Stimulated activated CD8-positive, alpha-beta memory T cell treated with anti-CD3 and anti-CD28 coated beads, Interleukin-7, amount 100 ng/mL, for 4 hours (primary cell): ENCODE measurements around the gene FAM210B.
A peak's percentile ranks its signal among the peaks of the same experiment; 100 is the strongest.
"Not testable (repeated sequence)": the region's sequence is repeated elsewhere in the genome, so short reads cannot be mapped to it uniquely, and the experiment has no call there.

Experiments
- DNase-seq, 2 donors: peaks; one replicate each; pipeline ENCODE4 v3.0.0-alpha.2; 2020; ENCODE audit warnings: low read depth in 2 of 2

The FAM210B gene, protein sequence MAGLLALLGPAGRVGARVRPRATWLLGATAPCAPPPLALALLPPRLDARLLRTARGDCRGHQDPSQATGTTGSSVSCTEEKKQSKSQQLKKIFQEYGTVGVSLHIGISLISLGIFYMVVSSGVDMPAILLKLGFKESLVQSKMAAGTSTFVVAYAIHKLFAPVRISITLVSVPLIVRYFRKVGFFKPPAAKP

DNA sequence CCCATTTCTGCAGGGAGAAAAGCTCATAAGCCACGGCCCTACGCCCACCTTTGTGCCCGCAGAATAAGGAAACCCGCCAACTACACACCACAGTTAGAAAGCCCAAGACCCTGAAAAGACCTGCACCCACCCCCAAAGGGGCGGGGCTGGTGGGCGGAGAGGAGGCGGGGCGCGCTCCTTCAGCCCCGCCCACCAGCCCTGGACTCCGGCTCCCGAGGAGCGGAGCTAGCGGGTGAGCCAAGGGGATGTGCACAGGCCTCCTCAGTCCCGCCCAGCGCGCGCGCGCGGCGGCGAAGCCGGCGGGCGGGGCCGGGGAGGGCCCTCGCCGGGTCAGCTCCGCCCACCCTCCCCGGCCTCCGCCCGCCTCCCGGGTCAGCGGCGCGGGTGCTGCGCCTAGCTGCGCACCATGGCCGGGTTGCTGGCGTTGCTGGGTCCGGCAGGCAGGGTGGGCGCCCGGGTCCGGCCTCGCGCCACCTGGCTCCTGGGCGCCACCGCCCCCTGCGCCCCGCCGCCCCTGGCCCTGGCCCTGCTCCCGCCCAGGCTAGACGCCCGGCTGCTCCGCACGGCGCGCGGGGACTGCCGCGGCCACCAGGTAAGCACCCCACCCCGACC, at the start of gene FAM210B:
Gene FAM210B, plus strand, starts transcription at position 375 of the 612 bp plus-strand sequence. Its CDS starts 32 bp downstream, at position 407.
- peak; percentile 57 to 75 for DNase-seq

DNA sequence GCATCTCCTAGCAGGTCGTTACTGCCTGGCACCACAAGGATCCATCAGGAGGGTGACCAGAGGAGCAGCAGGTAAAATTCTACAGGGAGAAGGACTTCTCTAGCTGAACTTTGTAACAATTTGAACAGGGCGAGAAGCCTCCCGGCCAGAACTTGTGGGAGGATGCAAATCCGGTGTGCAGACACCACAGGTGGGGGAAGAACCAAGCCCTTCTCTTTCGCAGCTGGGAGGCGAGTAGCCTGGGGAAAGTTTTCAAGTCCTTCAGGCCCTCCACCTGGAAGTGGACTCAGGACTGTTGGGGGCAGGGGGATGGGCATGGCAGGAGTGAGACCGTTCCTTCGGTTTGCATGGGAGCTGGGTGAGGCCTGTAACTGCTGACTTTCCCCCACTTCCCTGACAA, 42.7 kb upstream of the FAM210B start:
- DNase-seq = no peak

DNA sequence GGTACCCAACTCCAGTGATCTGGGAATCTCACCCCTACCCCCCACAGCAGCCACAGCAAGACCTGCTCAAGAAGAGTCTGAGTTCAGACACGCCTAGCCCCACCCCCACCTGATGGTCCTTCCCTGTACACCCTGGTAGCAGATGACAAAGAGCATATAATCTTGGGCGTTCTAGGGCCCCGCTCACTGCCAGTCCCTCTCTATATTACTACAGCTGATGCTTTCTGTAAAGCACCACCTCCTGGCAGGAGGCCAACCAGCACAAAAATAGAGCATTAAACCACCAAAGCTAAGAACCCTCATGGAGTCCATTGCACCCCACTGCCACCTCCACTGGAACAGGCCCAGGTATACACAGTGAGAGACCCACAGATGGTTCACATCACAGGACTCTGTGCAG, 42.3 kb upstream of the FAM210B start:
- DNase-seq = no peak

DNA sequence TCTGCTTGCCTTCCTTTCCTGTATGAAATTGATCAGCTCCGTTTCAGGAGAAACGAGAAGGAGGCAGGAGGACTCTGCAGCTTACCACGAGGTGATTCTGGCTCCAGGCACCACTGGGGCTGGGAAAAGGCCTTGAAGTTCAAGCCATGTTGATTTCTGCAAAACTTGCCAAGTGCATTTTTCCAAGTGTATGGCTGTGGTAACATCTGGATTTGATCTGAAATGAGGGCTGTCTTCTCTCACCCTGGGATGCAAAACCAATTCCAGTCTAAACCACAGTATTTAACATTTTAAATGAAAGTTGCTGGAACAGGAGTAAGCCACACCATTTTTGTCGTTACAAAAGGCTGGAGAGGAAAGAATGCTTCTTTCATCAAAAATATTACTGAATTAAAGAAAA, 36.1 kb upstream of the FAM210B start:
- DNase-seq = no peak

DNA sequence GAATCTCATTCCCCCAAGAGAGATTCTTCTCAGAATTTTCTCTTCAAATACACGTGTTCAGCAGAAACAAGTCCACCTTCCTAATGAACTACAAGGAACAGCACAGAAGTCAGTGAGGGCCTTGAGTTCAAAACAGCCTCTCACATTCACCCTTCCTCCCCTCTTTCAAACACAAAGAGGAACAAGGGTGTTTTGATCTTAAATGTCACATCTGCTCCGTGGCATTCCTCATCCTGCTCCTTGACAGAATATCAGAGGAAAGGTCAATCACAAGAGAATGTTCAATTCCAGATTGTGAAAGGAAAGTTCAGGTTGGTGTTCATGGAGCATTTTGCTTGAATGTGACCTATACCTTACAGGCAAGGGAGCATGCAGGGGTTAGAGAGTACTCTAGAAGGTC, 35.6 kb upstream of the FAM210B start:
- DNase-seq = no peak

DNA sequence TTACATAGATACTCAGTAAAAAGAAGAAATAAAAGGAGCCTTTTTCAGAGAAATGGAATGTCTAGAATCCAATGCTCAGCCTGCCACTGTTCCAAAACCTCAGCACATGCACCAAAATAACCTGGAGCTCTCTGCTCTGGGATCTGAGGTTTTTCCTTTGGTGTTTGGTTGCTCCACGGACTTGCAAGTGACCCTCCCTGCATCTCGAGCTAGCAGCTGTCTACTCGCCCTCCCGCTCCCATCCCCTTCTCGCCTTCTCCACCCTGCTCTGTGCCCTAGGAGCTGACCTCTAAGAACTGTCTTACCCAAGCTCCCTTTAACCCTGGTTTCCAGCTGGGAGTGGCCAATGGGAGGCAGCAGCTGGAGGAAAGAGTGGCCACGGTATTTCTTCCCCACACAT, 35.1 kb upstream of the FAM210B start:
- DNase-seq = no peak

DNA sequence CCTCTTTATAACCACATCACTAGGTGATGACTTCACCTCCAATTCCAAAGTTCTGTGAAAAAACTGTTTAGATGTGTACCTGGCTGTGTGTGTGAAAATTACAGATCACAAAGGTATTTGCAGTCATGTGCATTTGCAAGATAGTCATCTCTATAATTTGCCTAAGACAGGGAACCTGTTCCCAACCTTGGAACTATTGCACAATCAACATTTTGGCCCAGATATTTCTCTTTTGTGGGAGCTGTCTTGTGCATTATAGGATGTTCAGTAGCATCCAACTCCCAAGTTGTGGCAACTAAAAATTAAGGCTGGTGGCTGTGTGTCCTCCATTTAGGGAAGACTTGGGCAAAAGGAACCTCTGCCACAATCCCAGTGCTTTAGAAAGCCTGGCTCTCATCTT, 34.0 kb upstream of the FAM210B start:
- no peak for DNase-seq

DNA sequence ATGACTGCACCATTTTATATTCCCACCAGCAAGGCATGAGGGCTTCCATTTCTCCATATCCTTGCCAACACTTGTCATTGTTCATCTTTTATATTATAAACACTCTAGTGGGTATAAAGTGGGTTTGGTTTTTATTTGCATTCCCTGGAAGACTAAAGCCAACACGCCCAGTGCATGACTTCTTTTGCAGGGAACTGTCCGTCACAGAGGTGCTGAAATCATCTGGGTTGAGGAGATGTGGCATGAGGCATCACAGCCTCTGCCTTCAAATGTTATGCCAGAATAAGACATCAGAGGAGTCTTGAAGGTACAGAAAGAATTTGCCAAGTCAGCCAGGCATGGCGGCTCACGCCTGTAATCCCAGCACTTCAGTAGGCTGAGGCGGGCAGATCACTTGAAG, 29.9 kb upstream of the FAM210B start:
- DNase-seq = no peak

DNA sequence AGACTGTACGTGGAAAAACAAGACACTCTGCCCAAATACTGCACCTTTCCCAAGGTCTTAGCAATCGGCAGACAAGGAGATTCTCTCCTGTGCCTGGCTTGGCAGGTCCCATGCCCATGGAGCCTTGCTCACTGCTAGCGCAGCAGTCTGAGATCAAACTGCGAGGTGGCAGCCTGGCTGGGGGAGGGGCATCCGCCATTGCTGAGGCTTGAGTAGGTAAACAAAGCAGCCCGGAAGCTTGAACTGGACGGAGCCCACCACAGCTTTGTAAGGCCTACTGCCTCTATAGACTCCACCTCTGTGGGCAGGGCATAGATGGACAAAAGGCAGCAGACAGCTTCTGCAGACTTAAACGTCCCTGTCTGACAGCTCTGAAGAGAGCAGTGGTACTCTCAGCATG, 22.1 kb upstream of the FAM210B start:
- DNase-seq = not testable (repeated sequence)

DNA sequence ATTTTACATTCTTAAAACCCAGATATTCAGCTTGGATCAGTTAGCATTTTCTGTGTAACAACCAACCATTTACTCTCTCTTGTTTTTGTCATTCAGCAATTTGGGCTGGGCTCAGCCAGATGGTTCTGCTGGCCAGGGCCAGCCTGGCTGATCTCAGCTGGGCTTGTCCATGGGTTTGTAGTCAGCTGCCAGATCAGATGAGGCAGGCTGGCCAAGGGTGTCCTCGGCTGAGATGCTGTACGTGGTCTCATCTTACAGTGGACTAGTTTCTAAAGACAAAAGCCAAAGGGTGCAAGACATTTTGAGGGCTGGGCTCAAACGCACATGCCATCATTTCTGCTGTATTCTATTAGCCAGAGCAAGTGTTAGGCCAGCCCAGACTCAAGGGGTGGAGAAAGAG, 16.0 kb upstream of the FAM210B start:
- DNase-seq = no peak

DNA sequence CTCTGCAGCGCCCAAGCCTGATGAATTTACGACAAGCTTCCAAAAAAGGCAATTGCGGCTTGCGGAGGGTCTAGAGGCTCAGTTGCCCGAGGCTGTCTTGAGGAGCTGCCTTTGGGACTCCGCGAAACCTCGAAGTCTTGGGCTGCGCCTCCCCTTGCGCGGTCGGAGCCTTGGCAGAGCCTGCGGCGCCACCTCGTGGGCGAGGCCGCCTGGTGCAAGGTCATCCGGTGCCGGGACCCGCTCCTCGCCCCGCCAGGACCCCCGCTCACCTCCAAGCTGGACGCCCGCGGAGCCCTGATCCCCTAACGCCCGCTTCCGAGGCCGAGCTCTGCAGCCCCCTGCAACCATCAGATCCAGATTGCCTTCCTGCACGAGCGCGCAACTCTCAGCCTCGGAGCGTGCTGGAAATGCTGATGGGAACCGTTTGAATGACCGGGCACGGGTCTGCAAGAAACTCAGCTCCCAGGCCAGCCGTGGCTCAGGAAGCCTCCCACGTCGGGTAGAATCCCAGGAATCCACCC, 14.9 kb upstream of the FAM210B start:
- DNase-seq = no peak

DNA sequence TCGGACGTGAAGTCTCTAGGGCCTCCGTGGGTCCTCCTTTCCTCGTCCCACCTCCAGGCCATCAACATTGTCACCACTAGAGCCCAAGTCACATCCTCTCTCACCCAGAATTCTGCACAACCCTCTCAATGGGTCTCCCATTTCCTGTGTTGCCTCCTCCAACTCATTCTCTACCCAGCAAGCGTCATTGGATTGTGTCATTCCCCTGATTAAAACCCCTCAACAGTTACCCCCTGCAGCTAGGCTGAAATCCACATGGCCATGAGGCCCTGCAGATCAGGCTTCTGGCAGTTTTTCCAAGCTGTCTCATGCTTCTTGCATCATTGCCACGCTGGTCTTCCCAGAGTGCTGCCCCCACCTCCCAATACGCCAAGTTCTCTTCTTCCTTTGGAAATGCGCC, 12.9 kb upstream of the FAM210B start:
- DNase-seq = no peak

DNA sequence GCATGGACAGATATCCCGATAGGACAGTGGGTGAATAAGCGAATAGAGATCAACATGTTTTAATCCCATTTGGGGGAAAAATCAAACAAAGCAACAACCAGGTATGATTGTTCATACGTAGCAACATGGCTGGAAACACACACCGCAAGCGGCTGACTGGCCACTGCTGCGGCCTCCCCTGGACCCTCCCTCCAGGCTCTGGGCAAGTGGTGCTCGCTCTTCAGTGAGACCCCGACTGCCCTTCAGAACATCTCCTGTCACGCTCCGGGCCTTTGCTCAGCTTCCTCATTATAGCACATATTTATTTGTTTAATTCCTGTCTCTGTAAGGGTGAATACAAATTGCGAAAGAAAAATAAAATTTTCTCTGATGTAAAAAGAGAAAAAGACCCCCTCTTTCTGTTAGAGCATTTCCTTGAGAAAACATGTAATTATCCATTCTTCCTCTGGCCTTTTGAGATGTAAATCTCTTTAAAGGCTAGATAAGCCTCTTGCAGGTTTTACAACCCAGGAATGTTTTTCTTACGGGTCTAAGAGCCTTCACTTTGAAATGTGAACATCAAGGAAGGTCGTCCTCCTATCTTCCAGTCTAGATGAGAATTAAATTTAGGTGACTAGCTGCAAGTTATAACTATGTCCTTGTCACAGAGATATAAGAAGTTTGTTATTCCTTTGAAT, 11.0 kb upstream of the FAM210B start:
- no peak for DNase-seq

DNA sequence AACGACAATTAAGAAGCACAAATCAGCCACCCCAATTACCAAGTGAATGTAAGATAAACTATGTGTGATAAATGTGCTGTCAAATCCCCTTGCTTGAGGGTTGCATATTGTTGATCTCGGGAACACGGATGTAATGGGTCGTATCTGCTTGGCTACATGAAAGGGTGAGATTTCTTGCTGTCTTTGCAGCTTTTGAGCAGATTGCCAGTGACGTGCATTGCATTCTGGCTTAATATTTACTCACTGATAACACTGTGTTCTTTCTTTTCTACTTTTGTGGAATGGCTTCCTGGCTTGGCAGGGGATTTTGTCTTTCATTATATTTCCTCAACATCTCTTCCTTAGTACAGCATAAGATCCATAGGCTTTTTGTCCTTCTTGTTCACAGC, 10.5 kb upstream of the FAM210B start:
- DNase-seq = no peak

DNA sequence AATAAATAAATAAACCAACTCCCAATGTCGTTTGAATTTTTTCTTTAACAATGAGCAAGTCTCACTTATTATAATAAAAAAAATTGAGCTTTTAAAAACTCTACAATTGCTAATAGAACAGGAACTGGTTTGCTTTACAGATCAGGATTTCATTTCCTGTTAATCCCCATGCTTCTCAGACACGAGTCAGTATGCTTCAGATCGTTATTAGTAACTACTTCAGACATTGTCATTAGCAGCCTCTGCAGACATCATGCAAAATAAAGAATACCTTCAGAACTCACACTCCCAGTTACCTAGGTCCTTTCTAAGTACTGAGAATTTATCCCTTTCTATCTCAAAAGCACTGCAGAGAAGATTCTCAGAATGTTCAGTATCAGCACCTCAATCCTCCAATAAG, 10.0 kb upstream of the FAM210B start:
- DNase-seq = no peak

DNA sequence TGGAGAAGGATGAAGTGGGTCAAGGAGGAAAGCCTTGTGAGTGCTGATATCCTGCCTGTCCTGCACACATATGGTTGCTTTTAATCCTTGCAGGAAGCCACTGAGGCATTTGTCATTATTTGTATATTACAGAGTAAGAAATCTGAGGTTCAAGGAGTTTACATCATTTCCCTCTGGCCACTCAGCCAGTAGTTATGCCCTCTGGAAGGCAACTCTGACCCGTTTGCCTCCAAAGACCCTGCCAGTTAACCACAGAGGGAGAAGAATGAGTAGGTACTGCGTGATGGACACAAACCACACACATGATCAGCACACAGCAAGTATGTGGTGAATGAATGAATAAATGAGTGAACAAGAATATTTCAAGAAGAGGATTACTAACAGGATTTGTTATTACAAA, 7.9 kb upstream of the FAM210B start:
- DNase-seq = no peak

DNA sequence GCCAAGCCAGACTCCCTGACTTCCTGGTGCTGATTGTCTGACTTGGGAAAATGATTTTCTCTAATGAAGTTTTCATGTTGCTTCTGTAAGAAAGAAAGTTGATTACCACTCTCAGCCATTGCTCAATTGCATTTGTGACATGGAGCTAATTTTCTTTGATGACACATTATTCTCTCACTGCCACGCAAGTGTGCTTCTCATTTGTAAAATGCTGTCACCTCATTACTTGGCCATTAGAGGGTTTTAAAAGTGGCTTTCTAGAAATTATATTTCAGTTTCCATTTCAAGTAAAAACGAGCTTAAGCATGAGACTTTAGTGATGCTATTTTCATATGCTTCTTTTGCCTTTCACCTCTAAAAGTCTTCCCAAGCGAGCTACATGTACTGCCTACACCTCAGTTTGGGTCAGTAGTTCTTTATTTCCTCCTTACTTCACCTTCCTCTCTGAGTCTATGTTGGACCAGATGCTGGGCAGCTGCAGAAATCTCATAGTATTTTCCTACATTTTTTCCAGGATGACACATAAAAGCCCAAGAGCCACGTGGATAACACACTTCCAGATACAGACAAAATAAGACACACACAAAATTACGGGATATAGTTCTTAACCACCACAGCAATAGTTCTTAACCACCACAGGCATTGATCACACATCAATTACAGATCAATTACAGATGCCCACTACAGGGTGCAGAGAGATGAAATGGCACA, 6.3 kb upstream of the FAM210B start:
- DNase-seq = no peak

DNA sequence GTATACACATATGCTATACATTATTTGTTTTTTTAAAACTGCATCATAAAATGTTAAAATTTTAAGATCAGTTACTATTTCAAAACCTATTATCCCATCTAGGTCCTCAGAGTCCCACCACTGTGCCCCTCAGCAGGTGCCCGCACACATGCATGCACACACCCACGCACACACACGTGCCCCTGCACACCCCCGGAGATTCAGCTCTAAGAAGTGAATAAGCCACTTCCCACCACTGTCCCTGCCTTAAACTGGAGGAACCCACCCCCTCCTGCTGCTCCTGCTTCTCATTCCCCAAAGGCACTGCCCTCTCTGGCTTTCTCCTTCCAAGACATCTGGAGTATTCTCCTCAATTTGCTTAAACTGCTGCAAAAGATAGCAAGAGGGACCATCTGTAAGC, 5.4 kb upstream of the FAM210B start:
- DNase-seq = no peak

DNA sequence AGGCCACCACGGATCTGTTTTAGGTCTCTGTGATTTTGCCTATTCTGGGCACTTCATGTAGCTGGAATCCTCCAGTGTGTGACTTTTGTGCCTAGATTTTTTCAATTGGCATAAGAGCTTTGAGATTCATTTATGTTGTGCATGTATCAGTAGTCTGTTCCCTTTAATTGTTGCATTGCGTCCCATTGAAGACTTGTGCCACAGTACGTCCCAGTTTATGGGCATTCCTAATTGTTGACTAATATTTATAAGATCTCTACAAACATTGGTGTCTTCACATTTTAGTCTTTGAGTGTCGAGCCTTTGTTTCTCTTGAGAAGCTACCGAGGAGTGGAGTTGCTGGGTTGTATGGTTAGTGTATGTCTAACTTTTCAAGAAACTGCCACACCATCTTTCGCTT, 704 bp upstream of the FAM210B start:
- no peak for DNase-seq

DNA sequence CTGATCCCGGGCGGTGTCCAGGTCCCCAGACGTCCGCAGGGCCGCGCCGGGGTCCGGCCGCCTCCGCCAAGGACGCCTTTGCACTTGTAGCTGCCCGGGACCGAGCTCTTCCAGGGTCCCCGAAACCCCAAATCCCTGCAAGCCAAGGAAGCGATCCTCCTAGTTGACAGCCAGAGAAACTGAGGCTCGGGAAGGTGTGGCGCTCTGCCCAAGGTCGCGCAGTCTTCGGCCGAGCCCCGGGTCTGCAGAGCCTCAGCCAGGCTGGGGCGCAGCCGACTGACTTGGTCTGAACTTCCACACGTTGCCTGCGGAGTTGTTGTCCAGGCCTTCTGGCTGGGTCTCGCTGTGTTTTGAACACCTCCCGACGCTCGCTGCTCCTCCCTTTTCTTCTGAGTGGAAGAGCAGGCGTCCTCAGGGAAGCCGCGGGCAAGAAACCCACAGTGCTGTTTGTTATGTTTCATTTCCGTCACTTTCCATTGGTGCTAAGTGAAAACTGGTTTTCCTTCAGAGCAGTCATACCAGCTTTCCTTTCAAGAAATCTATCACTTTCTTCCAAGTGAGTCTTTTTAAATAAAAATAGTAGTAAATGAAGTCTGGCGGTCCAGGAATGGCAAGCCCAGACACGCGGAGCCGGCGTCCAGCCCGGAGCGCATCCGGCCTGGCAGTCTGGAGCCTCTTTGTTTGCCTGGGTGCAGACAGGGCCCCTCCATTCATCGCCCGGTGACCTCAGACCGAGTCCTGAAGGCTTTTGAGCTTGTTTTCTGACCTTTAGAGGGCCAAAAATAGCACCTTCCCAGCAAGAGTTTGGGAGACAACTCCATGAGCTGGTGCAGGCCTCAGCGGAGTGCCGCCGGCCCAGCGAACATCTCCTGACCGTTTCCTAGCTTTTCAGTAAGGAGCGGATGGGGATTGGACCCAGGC, 698 bp downstream of the FAM210B start:
- DNase-seq = no peak

DNA sequence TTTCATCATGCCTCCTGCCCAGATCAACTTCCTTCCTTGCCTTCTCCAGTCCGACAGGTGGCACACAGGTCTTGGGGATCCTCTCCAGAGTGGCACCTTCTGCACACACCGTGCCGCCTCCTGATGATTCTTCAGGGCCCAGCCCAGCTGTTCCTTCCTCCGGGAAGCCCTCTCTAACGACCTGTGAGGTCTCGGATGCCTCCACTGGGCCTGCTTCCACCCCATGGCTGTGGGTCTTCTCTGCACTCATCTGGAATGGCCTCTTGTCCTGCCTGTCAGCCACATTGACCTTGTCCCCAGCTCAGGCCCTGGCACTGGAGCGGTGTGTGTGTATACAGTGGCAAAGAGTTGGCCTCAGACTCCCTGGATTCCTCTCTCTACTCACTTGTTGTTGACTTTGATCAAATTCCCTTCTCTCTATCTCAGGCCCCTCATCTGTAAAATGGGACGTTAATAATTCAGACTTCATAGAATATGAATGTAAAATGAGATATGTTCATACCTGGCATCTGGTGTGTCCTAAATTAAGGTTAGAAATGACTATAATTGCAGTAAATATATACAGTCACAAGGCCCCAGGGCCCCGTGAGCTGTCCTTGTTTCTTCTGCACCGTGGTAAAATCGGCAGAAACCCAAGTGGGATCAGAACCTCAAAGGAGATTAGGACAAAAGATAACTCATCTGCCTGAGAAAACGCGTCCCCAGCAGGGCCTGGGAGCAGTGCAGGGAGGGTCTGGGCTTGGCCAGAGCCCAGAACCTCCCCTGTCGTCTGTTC, 1.5 kb downstream of the FAM210B start:
- no peak for DNase-seq
